ENCODE measurements around the gene ARID3A.

DNA sequence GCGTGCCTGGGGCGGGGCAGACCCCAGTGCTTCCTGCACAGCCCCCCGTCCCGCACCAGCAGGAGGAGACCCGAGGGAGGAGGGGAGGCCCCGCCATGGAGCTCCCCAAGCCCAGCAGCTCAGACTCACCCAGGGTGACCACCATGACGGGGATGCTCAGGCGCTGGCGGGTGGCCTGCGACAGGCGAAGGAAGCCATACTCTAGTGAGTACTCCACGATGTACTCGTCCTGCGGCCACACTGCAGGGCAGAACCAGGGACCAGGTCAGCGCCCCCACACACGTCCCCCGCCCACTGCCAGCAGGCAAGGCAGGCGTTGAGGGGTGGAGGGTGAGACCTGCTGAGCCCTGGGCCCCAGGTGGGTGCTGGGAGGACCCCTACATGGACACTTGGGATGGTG, 86.5 kb downstream of the ARID3A start:
- TF ChIP-seq EZH2 (IDR thresholded peaks at IDR 0.05) (no peak), POLR2AphosphoS5 (IDR thresholded peaks at IDR 0.05; ENCODE audit: borderline replicate concordance, low read depth, low read length) (no peak)

Data from SK-N-MC (cell line).